Measurements from ENCODE around the gene NOA1.

- peak in 6 of 12 donors; percentile 16 to 39 (median 19) for TF ChIP-seq CTCF (IDR thresholded peaks at IDR 0.05)
- no peak for TF ChIP-seq POLR2A (IDR thresholded peaks at IDR 0.05)
Observed at GRCh38 chr4:57018980-57019379, 41.6 kb upstream of the NOA1 start.

Data from heart left ventricle (tissue), 13 donors.